DND-41 (cell line): ENCODE data around the gene SLC2A10.

Source experiments
- ATAC-seq: fragments of 200-7000 bp; cut with Tn5 transposase; 3 replicates; pipeline ENCODE4 v1.9.1; 2021; ENCODE audit warnings: low read depth; ENCODE audit not compliant: insufficient read depth
- DNase-seq: peaks from one replicate; pipeline ENCODE4 v3.0.0-alpha.2; 2020
- H2AFZ ChIP-seq: 2 replicates; pipeline ENCODE4 v1.6.0; 2012; ENCODE audit warnings: low read depth, low read length
- H3K27ac ChIP-seq: 2 replicates; pipeline ENCODE4 v1.5.1; 2012; ENCODE audit warnings: low read length, inconsistent platforms
- H3K27me3 ChIP-seq: fragments of 200-600 bp; sonication (generic); 2 replicates; pipeline ENCODE4 v1.6.0; 2012; ENCODE audit warnings: low read length, mild to moderate bottlenecking, inconsistent platforms; ENCODE audit not compliant: insufficient read depth, poor library complexity
- H3K36me3 ChIP-seq: 2 replicates; pipeline ENCODE4 v1.5.1; 2012; ENCODE audit warnings: low read length, inconsistent platforms; ENCODE audit not compliant: insufficient read depth
- H3K4me1 ChIP-seq: 2 replicates; pipeline ENCODE4 v1.5.1; 2012; ENCODE audit warnings: mild to moderate bottlenecking, low read length; ENCODE audit not compliant: insufficient read depth
- H3K4me2 ChIP-seq: 2 replicates; pipeline ENCODE4 v1.6.0; 2012; ENCODE audit warnings: mild to moderate bottlenecking, moderate library complexity, low read length, inconsistent platforms; ENCODE audit not compliant: insufficient read depth
- H3K4me3 ChIP-seq, 2 experiments: fragments of 200-600 bp in 1 of 2; shearing (Covaris generic) in 1 of 2; 2 replicates each; pipeline ENCODE4 v1.5.1; 2012 to 2016; ENCODE audit warnings: inconsistent platforms in 2 of 2, low read length in 2 of 2, mild to moderate bottlenecking in 2 of 2, low read depth in 1 of 2, moderate library complexity in 1 of 2
- H3K79me2 ChIP-seq: 2 replicates; pipeline ENCODE4 v1.6.0; 2012; ENCODE audit warnings: low read length, inconsistent platforms; ENCODE audit not compliant: insufficient read depth
- H3K9ac ChIP-seq: 2 replicates; pipeline ENCODE4 v1.6.0; 2012; ENCODE audit warnings: low read depth, mild to moderate bottlenecking, inconsistent platforms, low read length, moderate library complexity
- H3K9me3 ChIP-seq: 2 replicates; pipeline ENCODE4 v1.5.1; 2012; ENCODE audit warnings: low read length, moderate library complexity, mild to moderate bottlenecking, inconsistent platforms; ENCODE audit not compliant: insufficient read depth, severe bottlenecking
- H4K20me1 ChIP-seq: 2 replicates; pipeline ENCODE4 v1.6.0; 2012; ENCODE audit warnings: low read length; ENCODE audit not compliant: insufficient read depth
- EZH2 ChIP-seq: IDR thresholded peaks from 3 replicates; pipeline ENCODE4 v1.6.1; 2012; ENCODE audit warnings: borderline replicate concordance, low read depth, mild to moderate bottlenecking, moderate library complexity, low read length, inconsistent platforms; ENCODE audit not compliant: severe bottlenecking
- TF ChIP-seq, protein P1 (sequence below): IDR thresholded peaks from 2 replicates; pipeline ENCODE4 v1.5.1; 2012; ENCODE audit warnings: borderline replicate concordance, low read length, moderate library complexity, mild to moderate bottlenecking; ENCODE audit not compliant: poor library complexity, severe bottlenecking; ENCODE audit errors: extremely low read depth

Gene SLC2A10

DNA sequence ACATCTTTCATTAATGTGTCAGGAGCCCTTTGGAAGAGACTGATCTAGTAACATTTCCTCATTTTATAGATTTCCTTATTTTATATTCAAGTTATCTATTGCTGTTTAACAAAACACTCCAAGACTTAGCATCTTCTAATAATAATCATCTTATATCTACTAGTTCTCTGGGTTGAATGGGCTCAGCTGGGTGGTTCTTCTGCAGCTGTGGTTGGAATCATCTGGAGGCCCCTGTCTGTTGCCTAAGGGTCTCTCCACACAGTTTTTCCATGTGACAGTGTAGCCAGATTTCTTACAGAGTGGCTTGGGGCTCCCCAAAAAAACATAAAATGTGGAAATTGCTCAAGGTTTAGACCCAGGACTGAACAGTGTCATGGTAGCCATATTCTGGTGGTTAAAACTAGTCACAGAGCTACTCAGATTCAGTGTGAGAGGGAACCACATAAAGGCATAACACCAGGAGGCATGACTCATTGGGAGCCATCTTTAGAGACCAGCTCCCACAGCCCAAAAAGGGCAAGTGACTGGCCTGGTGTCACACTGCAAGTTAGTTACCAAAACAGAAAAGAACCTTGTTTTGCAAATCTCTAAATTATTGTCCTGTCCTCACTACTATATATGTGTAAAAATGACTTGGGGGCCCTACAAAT lies 11.5 kb downstream of the SLC2A10 start:
- Histone ChIP-seq H3K4me1 (no peaks in the 10 kb centered on the region), H3K27ac (no peak overlapping the region), H3K9ac (no peak overlapping the region), H4K20me1 (peaks cover 3% of the 10 kb centered on the region; the same call in 1 of the 2 replicates), H3K36me3 (no peaks in the 10 kb centered on the region), H3K27me3 (no peaks in the 10 kb centered on the region), H3K4me3 (no peak overlapping the region), H3K9me3 (no peaks in the 10 kb centered on the region), H3K79me2 (no peaks in the 10 kb centered on the region), H2AFZ (no peak overlapping the region), H3K4me2 (no peak overlapping the region)
- no peak for DNase-seq
- TF ChIP-seq EZH2, result no peak
- TF ChIP-seq, protein P1, sequence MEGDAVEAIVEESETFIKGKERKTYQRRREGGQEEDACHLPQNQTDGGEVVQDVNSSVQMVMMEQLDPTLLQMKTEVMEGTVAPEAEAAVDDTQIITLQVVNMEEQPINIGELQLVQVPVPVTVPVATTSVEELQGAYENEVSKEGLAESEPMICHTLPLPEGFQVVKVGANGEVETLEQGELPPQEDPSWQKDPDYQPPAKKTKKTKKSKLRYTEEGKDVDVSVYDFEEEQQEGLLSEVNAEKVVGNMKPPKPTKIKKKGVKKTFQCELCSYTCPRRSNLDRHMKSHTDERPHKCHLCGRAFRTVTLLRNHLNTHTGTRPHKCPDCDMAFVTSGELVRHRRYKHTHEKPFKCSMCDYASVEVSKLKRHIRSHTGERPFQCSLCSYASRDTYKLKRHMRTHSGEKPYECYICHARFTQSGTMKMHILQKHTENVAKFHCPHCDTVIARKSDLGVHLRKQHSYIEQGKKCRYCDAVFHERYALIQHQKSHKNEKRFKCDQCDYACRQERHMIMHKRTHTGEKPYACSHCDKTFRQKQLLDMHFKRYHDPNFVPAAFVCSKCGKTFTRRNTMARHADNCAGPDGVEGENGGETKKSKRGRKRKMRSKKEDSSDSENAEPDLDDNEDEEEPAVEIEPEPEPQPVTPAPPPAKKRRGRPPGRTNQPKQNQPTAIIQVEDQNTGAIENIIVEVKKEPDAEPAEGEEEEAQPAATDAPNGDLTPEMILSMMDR, result no peak
- no peak for ATAC-seq

DNA sequence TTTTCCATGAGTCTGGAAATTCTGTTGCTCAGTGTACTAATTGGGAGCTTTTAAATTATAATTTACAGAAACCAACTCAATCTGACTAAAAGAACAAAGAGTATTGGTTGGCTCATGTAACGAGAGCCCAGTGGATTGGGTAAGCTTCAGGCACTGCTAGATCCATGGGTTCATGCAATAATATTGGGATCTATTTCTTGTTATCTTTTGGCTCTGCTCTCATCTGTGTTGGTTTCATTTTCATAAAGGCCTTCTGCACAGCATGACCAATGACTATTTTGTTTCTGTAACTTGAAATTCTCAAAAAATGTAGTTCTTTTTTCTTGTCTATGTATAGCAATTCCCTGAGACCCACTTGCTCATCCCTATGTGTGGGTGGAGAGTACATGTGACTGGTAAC lies 12.0 kb downstream of the SLC2A10 start:
- Histone ChIP-seq H4K20me1 (peaks cover 4% of the 10 kb centered on the region; the same call in 1 of the 2 replicates), H3K27ac (no peak overlapping the region), H3K4me2 (no peak overlapping the region), H3K79me2 (no peaks in the 10 kb centered on the region), H2AFZ (no peak overlapping the region), H3K4me1 (no peaks in the 10 kb centered on the region), H3K27me3 (no peaks in the 10 kb centered on the region), H3K36me3 (no peaks in the 10 kb centered on the region), H3K9ac (no peak overlapping the region), H3K4me3 (no peak overlapping the region), H3K9me3 (no peaks in the 10 kb centered on the region)
- ATAC-seq (no peak), DNase-seq (no peak)
- TF ChIP-seq, protein P1, result no peak
- TF ChIP-seq EZH2, result no peak

DNA sequence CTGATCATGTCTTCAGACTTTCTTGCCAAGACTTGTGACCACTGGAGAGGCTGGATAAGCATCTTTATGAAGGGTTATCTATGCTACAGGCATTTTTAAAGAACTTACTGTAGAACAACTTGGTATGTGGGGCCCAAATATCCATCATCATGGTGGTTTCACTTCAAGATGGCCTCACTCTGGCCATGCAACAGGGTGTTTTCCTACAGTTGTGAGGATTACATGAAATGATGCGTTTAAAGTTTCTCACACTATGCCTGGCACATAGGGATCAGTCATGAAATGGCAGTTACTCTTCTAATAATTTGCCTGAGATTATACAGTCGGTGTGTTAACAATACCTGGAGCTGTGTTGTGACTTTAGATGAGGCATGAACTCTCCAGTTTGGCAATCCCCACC lies 13.0 kb downstream of the SLC2A10 start:
- no peak for DNase-seq
- ATAC-seq, result no peak
- H3K4me1 ChIP-seq, result no peaks in the 10 kb centered on the region
- H3K9me3 ChIP-seq, result no peaks in the 10 kb centered on the region
- H4K20me1 ChIP-seq, result peaks cover 4% of the 10 kb centered on the region; the same call in 1 of the 2 replicates
- H3K27ac ChIP-seq, result no peak overlapping the region
- H3K4me2 ChIP-seq, result no peak overlapping the region
- H2AFZ ChIP-seq, result no peak overlapping the region
- H3K79me2 ChIP-seq, result no peaks in the 10 kb centered on the region
- H3K4me3 ChIP-seq, result no peak overlapping the region
- H3K36me3 ChIP-seq, result no peaks in the 10 kb centered on the region
- TF ChIP-seq EZH2, result no peak
- TF ChIP-seq, protein P1, result no peak
- H3K9ac ChIP-seq, result no peak overlapping the region
- no peaks in the 10 kb centered on the region for H3K27me3 ChIP-seq
